Right lobe of liver (tissue), 6 donors: ENCODE results near the gene IL18BP. TPM values are rescaled to one million over a fixed set of nuclear protein-coding genes. Genes with fewer than 3 reads are reported as not detected.
A peak's percentile ranks its signal among the peaks of the same experiment; 100 is the strongest.

Experiments
- ATAC-seq, 4 donors: fragments of 200-7000 bp; cut with Tn5 transposase; one replicate each; pipeline ENCODE4 v1.9.1; 2020; ENCODE audit warnings: mild to moderate bottlenecking in 4 of 4, moderate library complexity in 4 of 4
- DNase-seq, 3 donors: peaks; one replicate each; pipeline ENCODE4 v3.0.0-alpha.2; 2020
- H3K27ac ChIP-seq, 3 donors: fragments of 200-600 bp; one replicate each; pipeline ENCODE4 v1.8.0; 2022
- H3K27me3 ChIP-seq, 2 donors: fragments of 200-600 bp; one replicate each; pipeline ENCODE4 v1.8.0; 2022
- H3K36me3 ChIP-seq, 4 donors: fragments of 200-600 bp; sonication (generic) in 1 of 4; one replicate each; pipeline versions ENCODE4 v1.5.1 to v1.8.0; 2017 to 2022; ENCODE audit warnings: control low read depth in 1 of 4
- H3K4me1 ChIP-seq, 4 donors: fragments of 200-600 bp; sonication (generic) in 1 of 4; one replicate each; pipeline versions ENCODE4 v1.5.1 to v1.8.0; 2017 to 2022; ENCODE audit warnings: control low read depth in 1 of 4
- H3K4me3 ChIP-seq, 3 donors: fragments of 200-600 bp; one replicate each; pipeline ENCODE4 v1.8.0; 2022
- H3K9me3 ChIP-seq, 4 donors: fragments of 200-600 bp; sonication (generic) in 1 of 4; one replicate each; pipeline versions ENCODE4 v1.5.1 to v1.8.0; 2017 to 2022; ENCODE audit warnings: control low read depth in 1 of 4
- CTCF ChIP-seq, 4 donors: fragments of 200-600 bp in 3 of 4; fragments of 450-650 bp in 1 of 4; IDR thresholded peaks; one replicate each; pipeline versions ENCODE4 v1.5.1 to v1.8.0; 2016 to 2022; ENCODE audit warnings: antibody characterized with exemption in 4 of 4, mild to moderate bottlenecking in 2 of 4
- POLR2A ChIP-seq: fragments of 450-650 bp; IDR thresholded peaks from one replicate; pipeline ENCODE4 v1.6.1; 2017; ENCODE audit warnings: antibody characterized with exemption, mild to moderate bottlenecking
- WGBS: methylation state at CpG from one replicate; pipeline ENCODE4 v1.1.6; 2018; ENCODE audit warnings: low coverage, low lambda C conversion rate; ENCODE audit not compliant: insufficient coverage; ENCODE audit errors: missing lambda C conversion rate; 5-methylcytosine and 5-hydroxymethylcytosine counted together
- intact Hi-C, 2 donors: fragments of 100-400 bp; cut with DNase I; formaldehyde crosslinking; loops; one replicate each; pipeline versions ENCODE4 v1.11.2 to v1.14.1; 2022
- total RNA-seq, 6 experiments: library from RNA; depleted of rRNA in 2 of 6; stranded (reverse); fragments of >200 nt in 2 of 6; fragmentation: NEBNext Ultra II Directional in 3 of 6; extraction: Animal tissue kit (Norgen Biotek cat#: 25700) in 3 of 6; gene quantifications; one replicate each; pipeline versions ENCODE4 v1.1.0 to v1.2.4, GENCODE V29; 2016 to 2023
- donor health status: DM: no; HTN: yes; CAD: no.
- donor health status: DM: no; HTN: no; CAD: no.
- donor health status: DM: no; HTN: no; CAD: no.
- donor health status: DM: no; HTN: yes; CAD: no.
- donor health status: DM: no; HTN: yes; CAD: no.

IL18BP gene
- total RNA-seq, 6 experiments from 2014 or later, result 2.2 to 13.0 (median 3.7) TPM

- H3K4me1 ChIP-seq, result peaks cover 0 to 16% (median 5%) of the 10 kb centered on the region in 4 donors
- WGBS, result 100% methylated on average over 1 of the region's 7 CpGs
Observed at GRCh38 chr11:72008728-72009127, 10.0 kb downstream of the IL18BP start.

DNA sequence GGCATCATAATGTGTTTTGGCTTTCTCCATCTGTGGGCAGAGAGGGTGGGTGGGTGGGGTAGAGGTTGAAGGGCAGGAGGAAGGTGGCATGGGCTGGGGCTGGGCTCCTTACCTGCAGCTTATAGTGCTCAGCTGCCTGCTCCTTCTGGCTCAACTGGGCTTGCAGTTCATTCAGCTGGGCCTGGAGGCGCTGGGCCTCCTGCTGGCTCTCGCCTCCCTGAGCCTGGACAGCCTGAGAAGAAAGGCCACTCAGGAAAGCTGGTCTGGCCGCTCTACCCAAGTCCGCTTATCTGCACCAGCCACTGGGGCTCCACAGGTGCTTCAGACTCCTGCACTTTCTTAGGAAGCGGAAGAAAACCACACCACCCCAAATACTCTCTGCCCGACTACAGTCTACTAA lies 10.4 kb downstream of the IL18BP start:
- DNase-seq, result no peak
- intact Hi-C loops, result no loop called here
- Histone ChIP-seq H3K4me3 (no peak overlapping the region), H3K27me3 (no peaks in the 10 kb centered on the region), H3K27ac (no peak overlapping the region), H3K4me1 (peaks cover 0 to 18% (median 6%) of the 10 kb centered on the region in 4 donors), H3K36me3 (peaks cover 12 to 89% (median 66%) of the 10 kb centered on the region in 4 donors), H3K9me3 (no peaks in the 10 kb centered on the region)
- ATAC-seq, result no peak
- WGBS, result 86% methylated on average over 4 of the region's 6 CpGs
- TF ChIP-seq POLR2A (no peak), CTCF (IDR thresholded peaks at IDR 0.05) (no peak)

More at GRCh38 chr11:72008728-72009127, 10.0 kb downstream of the IL18BP start:
- H3K36me3 ChIP-seq, result peaks cover 12 to 89% (median 63%) of the 10 kb centered on the region in 4 donors
- H3K27me3 ChIP-seq, result no peaks in the 10 kb centered on the region
- DNase-seq (no peak), ATAC-seq (no peak)
- TF ChIP-seq CTCF (IDR thresholded peaks at IDR 0.05) (no peak), POLR2A (no peak)
- intact Hi-C loops, result no loop called here
- no peaks in the 10 kb centered on the region for H3K9me3 ChIP-seq
- H3K27ac ChIP-seq, result no peak overlapping the region
- no peak overlapping the region for H3K4me3 ChIP-seq

GRCh38 chr11:72010529-72011233 lies 12.0 kb downstream of the IL18BP start:
- H3K27me3 ChIP-seq, result no peaks in the 10 kb centered on the region
- ATAC-seq (no peak), DNase-seq (no peak)
- intact Hi-C loops, result no loop called here
- no peak overlapping the region for H3K27ac ChIP-seq
- H3K9me3 ChIP-seq, result no peaks in the 10 kb centered on the region
- peaks cover 4 to 88% (median 68%) of the 10 kb centered on the region in 4 donors for H3K36me3 ChIP-seq
- peaks cover 0 to 18% (median 6%) of the 10 kb centered on the region in 4 donors for H3K4me1 ChIP-seq
- no peak for TF ChIP-seq POLR2A
- no peak for TF ChIP-seq CTCF (IDR thresholded peaks at IDR 0.05)
- 92% methylated on average over 2 of the region's 10 CpGs for WGBS
- no peak overlapping the region for H3K4me3 ChIP-seq

DNA sequence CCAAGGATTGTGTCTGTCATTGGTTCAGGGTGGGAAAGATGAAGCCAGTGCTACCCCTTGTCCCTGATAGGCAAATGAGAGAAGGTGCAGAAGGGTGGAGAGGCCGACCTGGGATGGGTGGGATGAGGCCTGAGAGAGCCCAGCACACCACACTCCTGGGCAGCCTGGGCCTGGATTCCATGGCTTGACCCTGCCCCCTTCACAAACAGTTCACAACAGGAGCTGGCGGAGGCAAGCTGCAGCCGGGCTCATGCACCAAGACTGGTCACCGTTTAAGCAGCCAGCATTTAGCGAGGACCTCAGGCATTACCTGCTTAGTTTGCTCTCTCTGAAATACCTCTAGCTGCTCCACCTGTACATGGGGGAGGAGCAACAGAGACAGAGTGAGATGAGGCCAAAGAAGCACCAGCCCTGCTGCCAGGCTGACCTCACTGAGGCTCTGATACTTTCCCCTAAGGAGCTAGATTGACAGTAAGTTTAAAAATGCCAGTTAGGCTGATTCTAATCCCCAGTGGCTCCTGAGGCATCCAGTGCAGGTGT lies 13.5 kb downstream of the IL18BP start:
- TF ChIP-seq CTCF (IDR thresholded peaks at IDR 0.05) (no peak), POLR2A (no peak)
- Histone ChIP-seq H3K27me3 (no peaks in the 10 kb centered on the region), H3K36me3 (peaks cover 4 to 87% (median 64%) of the 10 kb centered on the region in 4 donors), H3K4me1 (peaks cover 0 to 18% (median 6%) of the 10 kb centered on the region in 4 donors), H3K4me3 (no peak overlapping the region), H3K9me3 (no peaks in the 10 kb centered on the region), H3K27ac (peak overlapping the region in 1 of 3 donors; percentile 15)
- 20% methylated on average over 1 of the region's 5 CpGs for WGBS
- intact Hi-C loops, result no loop called here
- peak in 2 of 4 donors; percentile 4 to 10 for ATAC-seq
- DNase-seq, result no peak
